Measurements from ENCODE around the gene SLC36A2.
A peak's percentile ranks its signal among the peaks of the same experiment; 100 is the strongest.
"Not testable (repeated sequence)": the region's sequence is repeated elsewhere in the genome, so short reads cannot be mapped to it uniquely, and the experiment has no call there.

Gene SLC36A2

GRCh38 chr5:151327585-151327984, 19.8 kb downstream of the SLC36A2 start:
- DNase-seq (ENCODE audit: low read depth in 2 of 3, low spot score in 2 of 3): no peak

GRCh38 chr5:151326266-151326665, 21.1 kb downstream of the SLC36A2 start:
- DNase-seq (ENCODE audit: low read depth in 2 of 3, low spot score in 2 of 3): no peak

- no peak for DNase-seq (ENCODE audit: low read depth in 2 of 3, low spot score in 2 of 3)
Observed at GRCh38 chr5:151320481-151320880, 26.9 kb downstream of the SLC36A2 start.

GRCh38 chr5:151318850-151319732, 28.3 kb downstream of the SLC36A2 start:
- no peak for DNase-seq (ENCODE audit: low read depth in 2 of 3, low spot score in 2 of 3)

DNA sequence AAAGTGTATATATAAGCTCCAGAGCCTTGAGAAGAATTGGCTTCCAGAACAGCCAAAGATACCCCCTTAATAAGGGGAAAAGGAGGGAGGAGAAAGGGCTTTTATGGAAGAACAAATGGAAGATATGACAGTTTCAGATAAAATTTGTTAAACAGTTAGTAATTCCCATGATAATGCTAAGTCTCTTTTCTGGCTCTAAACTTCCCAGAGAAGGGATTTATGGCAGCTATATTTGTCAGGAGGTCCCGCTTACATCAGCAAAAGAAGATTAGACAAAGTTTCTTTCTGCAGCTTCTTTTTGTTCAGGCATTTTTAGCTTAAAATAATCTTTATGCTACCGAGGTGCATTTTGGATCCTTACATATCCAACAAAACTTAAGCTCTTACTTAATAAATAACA, 29.5 kb downstream of the SLC36A2 start:
- DNase-seq (ENCODE audit: low read depth in 2 of 3, low spot score in 2 of 3): no peak

GRCh38 chr5:151315998-151316597, 31.3 kb downstream of the SLC36A2 start:
- DNase-seq (ENCODE audit: low read depth in 2 of 3, low spot score in 2 of 3): peak in 2 of 3 experiments; percentile 6 to 37

DNA sequence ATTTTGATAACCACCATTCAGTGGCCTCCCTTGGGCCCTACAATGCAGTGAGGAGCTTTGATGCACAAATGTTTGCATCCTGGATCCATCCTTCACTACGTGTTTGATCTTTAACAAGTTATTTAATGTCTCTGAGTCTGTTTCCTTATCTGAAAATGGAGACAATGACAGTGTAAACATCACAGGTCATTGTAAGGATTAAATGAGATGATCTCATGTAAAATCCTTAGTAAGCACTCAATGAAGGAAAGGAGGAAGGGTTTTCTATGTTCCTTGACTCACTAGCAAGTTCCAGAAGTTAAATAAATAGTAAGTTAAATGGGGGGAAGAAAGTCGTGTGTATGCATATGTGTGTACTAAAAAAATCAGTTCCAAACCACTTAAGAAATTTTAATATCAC, 34.0 kb downstream of the SLC36A2 start:
- DNase-seq (ENCODE audit: low read depth in 2 of 3, low spot score in 2 of 3): no peak

DNA sequence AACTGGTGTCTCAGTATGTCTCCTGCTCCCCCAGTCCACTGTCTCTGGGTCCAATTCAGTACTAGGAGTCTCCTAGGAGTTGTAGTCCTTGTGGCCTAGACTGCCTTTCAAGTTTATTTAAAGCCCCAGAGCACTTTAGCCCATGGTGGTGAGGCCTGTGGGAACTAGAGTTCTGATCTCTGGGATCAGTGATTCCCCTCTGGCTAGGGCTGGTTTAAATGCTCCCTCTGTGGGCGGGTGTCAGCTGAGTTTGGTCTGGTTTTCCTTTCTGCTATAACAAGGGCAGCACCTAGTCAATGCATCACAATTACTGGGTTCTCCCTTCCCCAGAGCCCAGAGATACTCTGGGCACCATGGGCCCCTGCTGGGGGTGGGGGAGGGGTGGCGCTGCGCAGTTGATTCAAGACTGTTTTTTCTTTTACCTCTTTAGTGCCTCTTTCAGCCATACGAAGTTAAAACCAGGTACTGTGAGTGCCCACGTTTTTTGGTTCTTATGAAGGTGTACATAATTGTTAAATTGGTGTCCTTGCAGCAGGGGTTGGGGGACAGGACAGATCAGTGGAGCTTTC, 34.5 kb downstream of the SLC36A2 start:
- DNase-seq (ENCODE audit: low read depth in 2 of 3, low spot score in 2 of 3): no peak

GRCh38 chr5:151310932-151311331, 36.4 kb downstream of the SLC36A2 start:
- no peak for DNase-seq (ENCODE audit: low read depth in 2 of 3, low spot score in 2 of 3)

- DNase-seq (ENCODE audit: low read depth in 2 of 3, low spot score in 2 of 3): not testable (repeated sequence)
Observed at GRCh38 chr5:151309821-151310220, 37.5 kb downstream of the SLC36A2 start.

- DNase-seq (ENCODE audit: low read depth in 2 of 3, low spot score in 2 of 3): not testable (repeated sequence)
Observed at GRCh38 chr5:151309266-151309665, 38.1 kb downstream of the SLC36A2 start.

DNA sequence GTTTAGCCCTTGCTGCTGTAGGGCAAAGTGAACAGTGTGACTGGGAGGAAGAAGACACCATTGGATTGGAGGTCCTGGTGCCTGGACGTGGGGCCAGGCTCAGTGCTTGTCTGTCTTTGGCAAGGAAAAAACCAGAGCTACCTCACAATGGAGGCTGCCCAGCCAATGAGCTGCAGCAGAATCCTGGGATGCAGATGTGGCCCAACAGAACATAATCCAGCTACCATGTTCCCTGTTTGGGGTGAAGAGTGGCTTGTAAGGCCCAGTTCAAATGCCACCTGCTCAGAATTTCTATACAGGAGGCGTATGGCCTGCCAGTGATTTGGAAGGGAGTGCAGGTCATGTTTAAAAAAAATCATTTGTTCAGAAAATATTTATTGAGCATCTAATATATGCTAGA, 43.7 kb downstream of the SLC36A2 start, which contains the start of gene SLC36A3:
SLC36A3 (minus strand) TSS at position 101 of the 400 bp plus-strand sequence. CDS start 412 bp downstream, outside the sequence.
- no peak for DNase-seq (ENCODE audit: low read depth in 2 of 3, low spot score in 2 of 3)

- no peak for DNase-seq (ENCODE audit: low read depth in 2 of 3, low spot score in 2 of 3)
Observed at GRCh38 chr5:151298063-151298855, 49.1 kb downstream of the SLC36A2 start.

GRCh38 chr5:151296974-151297373, 50.4 kb downstream of the SLC36A2 start:
- DNase-seq (ENCODE audit: low read depth in 2 of 3, low spot score in 2 of 3): no peak

DNA sequence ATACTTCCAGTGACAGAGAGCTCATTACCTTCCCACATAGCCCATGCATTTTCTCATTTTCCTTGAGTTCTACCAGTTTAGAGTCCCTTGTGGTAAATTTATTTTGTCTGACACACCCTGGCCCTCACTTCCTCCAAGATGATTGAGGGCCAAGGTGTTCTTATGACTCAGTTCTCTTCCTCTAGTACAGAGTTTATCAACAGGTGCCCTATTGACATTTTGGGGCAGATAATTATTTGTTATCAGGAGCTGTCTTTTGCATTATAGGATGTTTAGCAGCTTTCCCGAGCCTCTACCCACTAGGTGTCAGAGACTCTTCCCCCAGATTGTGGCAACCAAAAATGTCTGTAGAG, 50.9 kb downstream of the SLC36A2 start:
- no peak for DNase-seq (ENCODE audit: low read depth in 2 of 3, low spot score in 2 of 3)

- DNase-seq (ENCODE audit: low read depth in 2 of 3, low spot score in 2 of 3): no peak
Observed at GRCh38 chr5:151295791-151296477, 51.4 kb downstream of the SLC36A2 start.

DNA sequence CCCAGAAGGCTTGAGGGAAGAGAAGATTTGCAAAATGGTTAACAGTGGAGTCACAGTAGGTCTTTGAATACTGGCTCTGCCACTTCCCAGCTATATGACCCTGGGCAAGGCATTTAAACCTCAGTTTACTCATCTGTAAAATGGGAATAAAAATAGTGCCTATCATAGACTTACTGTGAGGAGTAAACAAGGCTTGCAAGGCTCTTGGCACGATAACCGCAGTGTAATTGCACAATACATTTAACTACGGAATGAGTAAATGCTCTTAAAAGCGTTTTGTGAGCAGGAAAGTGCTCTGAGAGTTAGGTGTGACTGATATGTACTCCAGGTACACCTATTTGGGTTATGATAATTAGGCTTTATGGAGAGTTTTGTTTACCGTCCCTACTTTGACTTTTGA, 52.2 kb downstream of the SLC36A2 start:
- DNase-seq (ENCODE audit: low read depth in 2 of 3, low spot score in 2 of 3): no peak

- no peak for DNase-seq (ENCODE audit: low read depth in 2 of 3, low spot score in 2 of 3)
Observed at GRCh38 chr5:151293624-151294023, 53.7 kb downstream of the SLC36A2 start.

DNA sequence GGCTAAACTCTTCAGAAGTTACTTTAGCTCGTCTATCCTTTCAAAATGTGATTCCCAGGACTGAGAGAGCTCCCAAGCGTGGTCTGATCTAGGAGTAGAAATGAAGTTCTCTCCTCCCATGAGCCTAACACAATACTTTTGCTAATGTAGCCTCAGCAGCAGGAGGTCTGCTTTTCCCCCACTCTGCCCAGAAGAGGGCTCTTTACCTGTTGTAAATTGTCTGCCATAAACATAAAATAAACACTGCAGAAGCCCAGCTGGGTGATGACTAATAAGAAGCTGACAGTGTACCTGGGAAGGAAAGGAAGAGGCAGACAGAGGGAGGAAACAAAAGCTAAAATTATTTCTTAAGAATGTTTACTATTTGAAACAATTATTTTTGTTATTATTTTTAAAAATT, 59.2 kb downstream of the SLC36A2 start:
- no peak for DNase-seq (ENCODE audit: low read depth in 2 of 3, low spot score in 2 of 3)

GRCh38 chr5:151286246-151286645, 61.1 kb downstream of the SLC36A2 start:
- DNase-seq (ENCODE audit: low read depth in 2 of 3, low spot score in 2 of 3): no peak

GRCh38 chr5:151285683-151286082, 61.7 kb downstream of the SLC36A2 start:
- DNase-seq (ENCODE audit: low read depth in 2 of 3, low spot score in 2 of 3): no peak
